T-helper 2 cell treated with Interferon-gamma antibody and Interleukin-4, amounts not matched to agents 100 ng/mL and 5 ng/mL, for 36 hours (primary cell): ENCODE results near the gene FAM200C. TPM values are rescaled to one million over a fixed set of nuclear protein-coding genes. Genes with fewer than 3 reads are reported as not detected.

ENCODE experiments used
- intact Hi-C: fragments of 100-400 bp; cut with micrococcal nuclease; formaldehyde crosslinking; loops from one replicate; pipeline ENCODE4 v1.15.1; 2023
- total RNA-seq: library from RNA; stranded (reverse); gene quantifications from 2 replicates; pipeline ENCODE4 v1.2.3, GENCODE V29; 2022

FAM200C gene
- total RNA-seq, 1 donor from 2014 or later = 1.0 TPM

GRCh38 chr5:160367885-160368284 lies 32.0 kb downstream of the FAM200C start:
- intact Hi-C loops = no loop called here

GRCh38 chr5:160367261-160367660 lies 32.6 kb downstream of the FAM200C start:
- intact Hi-C loops = no loop called here

- intact Hi-C loops = no loop called here
These were observed 33.6 kb downstream of the FAM200C start for GRCh38 chr5:160366230-160366629.

- intact Hi-C loops = no loop called here
These were observed 36.0 kb downstream of the FAM200C start for GRCh38 chr5:160363660-160364395.

- intact Hi-C loops = no loop called here
These were observed 36.6 kb downstream of the FAM200C start for GRCh38 chr5:160363211-160363610.

GRCh38 chr5:160361624-160362228 lies 38.1 kb downstream of the FAM200C start:
- intact Hi-C loops = no loop called here

GRCh38 chr5:160360310-160360709 lies 39.5 kb downstream of the FAM200C start:
- intact Hi-C loops = no loop called here

- intact Hi-C loops = no loop called here
These were observed 40.0 kb downstream of the FAM200C start for GRCh38 chr5:160359816-160360215.

- intact Hi-C loops = no loop called here
These were observed 40.6 kb downstream of the FAM200C start for GRCh38 chr5:160359242-160359641.

- intact Hi-C loops = no loop called here
These were observed 41.9 kb downstream of the FAM200C start for GRCh38 chr5:160357861-160358411.

GRCh38 chr5:160357394-160357793 lies 42.5 kb downstream of the FAM200C start:
- intact Hi-C loops = no loop called here

- intact Hi-C loops = no loop called here
These were observed 43.1 kb downstream of the FAM200C start for GRCh38 chr5:160356550-160357347.

- intact Hi-C loops = no loop called here
These were observed 45.2 kb downstream of the FAM200C start for GRCh38 chr5:160354666-160355065.

- intact Hi-C loops = no loop called here
These were observed 46.5 kb downstream of the FAM200C start for GRCh38 chr5:160353379-160353778.

GRCh38 chr5:160352308-160352707 lies 47.5 kb downstream of the FAM200C start:
- intact Hi-C loops = no loop called here

GRCh38 chr5:160349935-160350303 lies 49.9 kb downstream of the FAM200C start:
- intact Hi-C loops = loop anchor here (10.0 kb wide), 1 partner anchor 265 kb away; no protein-coding TSS in a partner anchor

GRCh38 chr5:160349249-160349934 lies 50.5 kb downstream of the FAM200C start:
- intact Hi-C loops = loop anchor here (10.0 kb wide), 1 partner anchor 265 kb away; no protein-coding TSS in a partner anchor

- intact Hi-C loops = loop anchor here (10.0 kb wide), 1 partner anchor 263 kb away; no protein-coding TSS in a partner anchor
These were observed 51.8 kb downstream of the FAM200C start for GRCh38 chr5:160348080-160348479.

- intact Hi-C loops = loop anchor here (10.0 kb wide), 1 partner anchor 263 kb away; no protein-coding TSS in a partner anchor
These were observed 52.4 kb downstream of the FAM200C start for GRCh38 chr5:160347448-160347847.
